Stimulated activated CD8-positive, alpha-beta memory T cell treated with anti-CD3 and anti-CD28 coated beads, Interleukin-4, amount 100 ng/mL, for 4 hours (primary cell): ENCODE data around the gene MAML2.

Experiments used
- DNase-seq, 2 donors: peaks; one replicate each; pipeline ENCODE4 v3.0.0-alpha.2; 2020; ENCODE audit warnings: low read depth in 2 of 2, low spot score in 1 of 2

The MAML2 gene

GRCh38 chr11:96134602-96135001 is 208.4 kb downstream of the MAML2 start:
- DNase-seq = no peak

- DNase-seq = no peak
Observed at GRCh38 chr11:96132437-96132836, 210.6 kb downstream of the MAML2 start.

DNA sequence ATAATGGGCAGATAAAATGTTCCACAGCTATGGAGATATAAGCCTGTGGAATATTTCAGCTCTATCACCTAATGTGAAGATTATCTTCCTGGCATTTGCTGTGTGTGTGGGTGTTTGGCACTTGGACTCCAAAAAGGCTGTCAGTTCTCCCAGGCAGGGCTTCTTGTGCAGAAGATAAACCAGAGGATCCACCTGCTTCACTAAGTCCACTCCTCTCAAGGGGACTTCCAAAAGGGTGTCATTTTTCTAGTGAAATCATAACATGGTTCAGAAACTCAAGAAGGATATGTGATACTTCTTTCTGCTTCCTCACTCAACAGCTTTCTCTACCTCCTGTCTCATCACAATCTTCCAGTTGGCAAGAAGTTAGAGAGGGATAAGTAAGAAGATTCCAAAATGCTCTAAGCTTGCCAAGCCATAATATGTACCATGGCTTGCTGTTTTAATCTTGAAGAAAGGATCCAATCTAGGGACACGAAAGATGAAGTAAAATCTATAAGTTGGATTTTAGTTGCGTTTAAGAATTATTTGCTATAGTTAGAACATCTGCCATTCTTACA is 212.9 kb downstream of the MAML2 start:
- no peak for DNase-seq

- DNase-seq = no peak
Observed at GRCh38 chr11:96127596-96127959, 215.4 kb downstream of the MAML2 start.

GRCh38 chr11:96126917-96127595 is 215.9 kb downstream of the MAML2 start:
- DNase-seq = no peak

GRCh38 chr11:96125400-96125799 is 217.6 kb downstream of the MAML2 start:
- DNase-seq = no peak

DNA sequence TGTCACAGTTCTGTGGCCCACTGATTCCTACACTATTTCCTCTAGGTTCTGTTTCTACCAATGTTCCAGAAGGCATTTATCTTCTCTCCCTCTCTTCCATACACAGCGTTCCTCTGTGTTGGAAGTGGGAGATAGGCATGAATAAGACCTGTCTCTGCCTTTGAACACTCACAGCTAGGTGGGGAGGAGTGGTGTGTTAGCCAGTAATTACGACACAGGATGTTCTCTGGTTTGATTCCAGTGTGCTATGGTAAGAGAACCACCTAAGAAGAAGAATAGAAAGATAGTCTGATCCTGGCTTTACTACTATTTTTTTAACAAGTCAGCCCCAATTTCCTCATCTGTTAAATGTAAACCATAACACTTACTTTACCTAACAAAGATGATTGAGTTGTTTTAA is 218.8 kb downstream of the MAML2 start:
- no peak for DNase-seq

GRCh38 chr11:96123301-96123700 is 219.7 kb downstream of the MAML2 start:
- no peak for DNase-seq

DNA sequence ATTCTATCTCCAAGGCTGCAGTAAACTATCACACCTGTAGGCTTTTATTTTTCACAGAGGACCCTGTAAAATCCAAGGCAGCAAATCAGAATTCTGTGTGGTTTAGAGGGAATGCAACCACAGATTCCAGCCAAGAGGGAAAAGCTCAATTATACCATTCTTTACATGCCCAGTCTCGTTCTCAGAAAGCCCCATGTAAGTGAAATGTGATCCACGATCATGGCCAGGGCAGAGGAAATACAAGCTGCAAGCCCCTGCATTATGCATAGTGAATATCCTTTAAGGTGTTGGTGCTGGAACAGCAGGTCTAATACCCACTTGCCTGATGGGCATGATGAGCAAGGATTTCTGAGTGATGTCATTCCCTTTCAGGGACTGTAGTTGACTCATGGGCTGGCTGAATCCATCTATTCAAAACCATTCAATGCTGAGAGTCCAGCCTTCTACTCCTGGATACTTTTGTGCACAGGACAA is 220.4 kb downstream of the MAML2 start:
- no peak for DNase-seq

GRCh38 chr11:96119211-96119610 is 223.8 kb downstream of the MAML2 start:
- DNase-seq = no peak

DNA sequence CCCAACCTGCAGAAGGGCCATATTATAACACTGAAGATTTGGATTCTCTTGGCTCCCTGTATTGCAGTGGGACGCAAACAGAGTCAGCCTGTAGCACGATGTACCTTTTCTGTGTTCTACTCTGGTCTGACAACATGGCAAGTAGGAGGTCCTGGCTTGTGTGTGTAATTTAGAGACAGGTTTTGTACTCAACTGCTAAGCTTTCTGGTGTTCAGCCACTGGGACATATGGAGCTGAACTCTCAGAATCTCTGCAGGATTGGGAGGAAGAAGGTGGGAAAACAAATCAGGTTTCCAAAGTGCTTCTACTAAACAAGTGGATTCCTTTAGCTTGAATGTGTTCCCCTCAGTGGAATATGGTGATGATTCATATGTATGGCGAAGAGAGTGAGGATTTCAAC is 226.6 kb downstream of the MAML2 start:
- DNase-seq = no peak

GRCh38 chr11:96114178-96115064 is 228.6 kb downstream of the MAML2 start:
- no peak for DNase-seq

DNA sequence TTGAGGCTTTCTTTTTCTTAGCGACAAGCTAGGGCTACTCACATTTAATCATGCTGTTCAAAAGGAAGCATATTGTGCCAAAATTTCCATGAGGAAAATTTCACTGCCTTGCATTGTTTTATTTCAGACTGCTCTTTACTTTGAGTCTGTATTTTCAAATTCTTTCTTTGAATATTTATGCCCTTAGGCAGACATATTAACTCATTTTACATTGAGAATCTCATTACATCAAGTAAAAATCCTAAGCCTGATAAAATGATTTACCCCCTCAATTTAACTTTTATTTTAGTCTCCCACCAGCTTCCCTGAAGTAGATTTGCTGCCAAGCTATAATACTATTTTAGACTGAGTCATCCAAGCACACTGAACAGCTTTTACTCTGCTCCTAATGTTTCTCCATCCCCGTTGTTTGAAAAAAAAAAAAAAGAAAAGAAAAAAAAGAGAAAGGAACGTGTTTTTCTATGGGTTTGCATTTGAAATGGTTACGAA is 229.8 kb downstream of the MAML2 start:
- no peak for DNase-seq

- DNase-seq = no peak
Observed at GRCh38 chr11:96112192-96113128, 230.5 kb downstream of the MAML2 start.

- DNase-seq = no peak
Observed at GRCh38 chr11:96111308-96111707, 231.7 kb downstream of the MAML2 start.

- no peak for DNase-seq
Observed at GRCh38 chr11:96110302-96110701, 232.7 kb downstream of the MAML2 start.

GRCh38 chr11:96109331-96110030 is 233.5 kb downstream of the MAML2 start:
- no peak for DNase-seq

GRCh38 chr11:96107143-96107824 is 235.7 kb downstream of the MAML2 start:
- DNase-seq = no peak

DNA sequence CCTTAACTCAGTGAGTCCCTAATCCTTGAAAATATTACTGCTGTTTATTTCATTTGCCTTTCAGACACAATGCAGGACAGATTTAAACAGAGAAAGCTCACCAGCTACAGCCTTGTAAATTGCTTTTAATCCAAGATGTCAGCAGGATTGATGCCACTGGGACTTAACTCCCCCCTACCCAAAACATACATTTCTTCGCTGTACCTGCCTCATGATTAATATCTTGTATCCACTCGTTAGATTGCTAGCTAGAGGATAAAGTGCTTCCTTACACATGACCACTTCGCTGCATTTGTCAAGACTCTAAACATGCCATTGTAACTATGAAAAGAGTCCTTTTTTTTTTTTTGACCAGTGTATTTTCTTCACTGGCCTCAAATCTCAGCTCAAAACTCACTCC is 236.3 kb downstream of the MAML2 start:
- no peak for DNase-seq

DNA sequence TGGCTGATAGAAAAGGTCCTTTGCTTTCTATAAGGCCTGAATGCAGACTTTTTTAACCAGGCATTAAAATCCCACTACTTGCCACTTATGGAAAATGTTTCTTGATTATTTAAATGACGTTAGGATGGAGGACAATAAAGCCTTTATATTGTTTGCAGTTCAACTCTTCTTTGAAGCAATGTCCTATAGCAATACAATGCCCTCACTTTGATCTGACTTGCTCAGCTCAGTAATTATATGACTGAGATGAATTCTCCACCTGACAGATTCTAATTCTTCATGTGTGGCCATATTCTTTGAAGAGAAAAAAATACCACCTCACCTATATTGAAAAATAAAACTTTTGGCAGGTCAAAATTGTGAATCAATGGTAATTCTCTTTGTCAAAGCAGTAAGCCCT is 237.1 kb downstream of the MAML2 start:
- DNase-seq = no peak
